ENCODE data around the gene ANO10.
"Not testable (repeated sequence)": the region's sequence is repeated elsewhere in the genome, so short reads cannot be mapped to it uniquely, and the experiment has no call there.

Gene ANO10

GRCh38 chr3:43582866-43583265 lies 38.9 kb downstream of the ANO10 start:
- FAIRE-seq, result no peak
- no peak for DNase-seq (ENCODE audit: low spot score)

- DNase-seq (ENCODE audit: low spot score) (no peak), FAIRE-seq (no peak)
Observed at GRCh38 chr3:43581343-43581742, 40.5 kb downstream of the ANO10 start.

GRCh38 chr3:43580181-43580580 lies 41.6 kb downstream of the ANO10 start:
- DNase-seq (ENCODE audit: low spot score) (no peak), FAIRE-seq (no peak)

- DNase-seq (ENCODE audit: low spot score), result no peak
- FAIRE-seq, result no peak
Observed at GRCh38 chr3:43573576-43573975, 48.2 kb downstream of the ANO10 start.

- FAIRE-seq, result not testable (repeated sequence)
Observed at GRCh38 chr3:43565661-43566341, 56.0 kb downstream of the ANO10 start.

GRCh38 chr3:43559961-43560360 lies 61.9 kb downstream of the ANO10 start:
- FAIRE-seq (no peak), DNase-seq (ENCODE audit: low spot score) (no peak)

More at GRCh38 chr3:43565661-43566341, 56.0 kb downstream of the ANO10 start:
- DNase-seq (ENCODE audit: low spot score), result not testable (repeated sequence)

GRCh38 chr3:43558171-43558570 lies 63.6 kb downstream of the ANO10 start:
- FAIRE-seq (no peak), DNase-seq (ENCODE audit: low spot score) (no peak)

- FAIRE-seq, result no peak
- DNase-seq (ENCODE audit: low spot score), result no peak
Observed at GRCh38 chr3:43549626-43550290, 72.1 kb downstream of the ANO10 start.

GRCh38 chr3:43544277-43544676 lies 77.5 kb downstream of the ANO10 start:
- DNase-seq (ENCODE audit: low spot score) (peak; percentile 53), FAIRE-seq (peak; percentile 85)

- FAIRE-seq (no peak), DNase-seq (ENCODE audit: low spot score) (no peak)
Observed at GRCh38 chr3:43542328-43543043, 79.3 kb downstream of the ANO10 start.

- DNase-seq (ENCODE audit: low spot score), result no peak
- no peak for FAIRE-seq
Observed at GRCh38 chr3:43540624-43541023, 81.2 kb downstream of the ANO10 start.

- FAIRE-seq (no peak), DNase-seq (ENCODE audit: low spot score) (no peak)
Observed at GRCh38 chr3:43539321-43539720, 82.5 kb downstream of the ANO10 start.

GRCh38 chr3:43537225-43537624 lies 84.6 kb downstream of the ANO10 start:
- DNase-seq (ENCODE audit: low spot score) (no peak), FAIRE-seq (no peak)

GRCh38 chr3:43534675-43535074 lies 87.1 kb downstream of the ANO10 start:
- no peak for FAIRE-seq

GRCh38 chr3:43533009-43533408 lies 88.8 kb downstream of the ANO10 start:
- DNase-seq (ENCODE audit: low spot score) (no peak), FAIRE-seq (no peak)

More at GRCh38 chr3:43534675-43535074, 87.1 kb downstream of the ANO10 start:
- no peak for DNase-seq (ENCODE audit: low spot score)

GRCh38 chr3:43531835-43532234 lies 90.0 kb downstream of the ANO10 start:
- FAIRE-seq, result peak; percentile 74
- peak; percentile 66 for DNase-seq (ENCODE audit: low spot score)

GRCh38 chr3:43528498-43529099 lies 93.2 kb downstream of the ANO10 start:
- FAIRE-seq (no peak), DNase-seq (ENCODE audit: low spot score) (no peak)

- FAIRE-seq (no peak), DNase-seq (ENCODE audit: low spot score) (no peak)
Observed at GRCh38 chr3:43526956-43527355, 94.9 kb downstream of the ANO10 start.

GRCh38 chr3:43525941-43526607 lies 95.7 kb downstream of the ANO10 start:
- no peak for DNase-seq (ENCODE audit: low spot score)

GRCh38 chr3:43525386-43525785 lies 96.4 kb downstream of the ANO10 start:
- FAIRE-seq, result no peak

More at GRCh38 chr3:43525941-43526607, 95.7 kb downstream of the ANO10 start:
- FAIRE-seq, result no peak

GRCh38 chr3:43523454-43524053 lies 98.3 kb downstream of the ANO10 start:
- FAIRE-seq, result no peak

More at GRCh38 chr3:43525386-43525785, 96.4 kb downstream of the ANO10 start:
- no peak for DNase-seq (ENCODE audit: low spot score)

More at GRCh38 chr3:43523454-43524053, 98.3 kb downstream of the ANO10 start:
- DNase-seq (ENCODE audit: low spot score), result no peak
